MM.1S (cell line): ENCODE results near the gene TTLL5.

Source experiments
- EZH2 ChIP-seq: fragments of 300-600 bp; sonication (generic); optimal IDR thresholded peaks from 2 replicates; pipeline ENCODE3; 2017; ENCODE audit warnings: low read depth, mild to moderate bottlenecking, antibody characterized with exemption, low read length, mixed read lengths
- EZH2phosphoT487 ChIP-seq: fragments of 300-600 bp; sonication (generic); IDR thresholded peaks from 2 replicates; pipeline ENCODE4 v1.6.1; 2018; ENCODE audit warnings: antibody characterized with exemption, low read length
- TF ChIP-seq, protein P1 (sequence below): fragments of 300-600 bp; sonication (generic); IDR thresholded peaks from 2 replicates; pipeline ENCODE4 v1.5.1; 2016; ENCODE audit warnings: antibody characterized with exemption, low read length, mixed read lengths

DNA sequence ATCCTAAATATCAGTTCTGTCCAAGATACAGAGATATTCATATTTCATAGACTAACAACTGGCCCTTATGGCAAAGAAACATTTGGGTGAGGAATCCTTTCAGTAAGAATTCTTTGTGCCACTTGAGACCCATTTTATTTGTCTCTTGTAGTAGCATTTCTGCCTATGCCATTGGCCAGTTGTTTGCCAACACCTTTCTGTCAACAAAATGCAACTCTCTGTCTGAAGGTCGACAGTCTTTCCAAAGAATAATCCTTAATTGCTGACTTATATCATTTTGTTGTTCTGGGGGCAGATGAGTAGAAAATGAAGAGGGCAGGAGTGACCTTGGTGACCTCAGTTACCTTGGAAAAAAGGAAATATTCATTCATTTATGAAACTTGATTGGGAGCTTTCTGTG lies 335.4 kb downstream of the TTLL5 start:
- TF ChIP-seq, protein P1, sequence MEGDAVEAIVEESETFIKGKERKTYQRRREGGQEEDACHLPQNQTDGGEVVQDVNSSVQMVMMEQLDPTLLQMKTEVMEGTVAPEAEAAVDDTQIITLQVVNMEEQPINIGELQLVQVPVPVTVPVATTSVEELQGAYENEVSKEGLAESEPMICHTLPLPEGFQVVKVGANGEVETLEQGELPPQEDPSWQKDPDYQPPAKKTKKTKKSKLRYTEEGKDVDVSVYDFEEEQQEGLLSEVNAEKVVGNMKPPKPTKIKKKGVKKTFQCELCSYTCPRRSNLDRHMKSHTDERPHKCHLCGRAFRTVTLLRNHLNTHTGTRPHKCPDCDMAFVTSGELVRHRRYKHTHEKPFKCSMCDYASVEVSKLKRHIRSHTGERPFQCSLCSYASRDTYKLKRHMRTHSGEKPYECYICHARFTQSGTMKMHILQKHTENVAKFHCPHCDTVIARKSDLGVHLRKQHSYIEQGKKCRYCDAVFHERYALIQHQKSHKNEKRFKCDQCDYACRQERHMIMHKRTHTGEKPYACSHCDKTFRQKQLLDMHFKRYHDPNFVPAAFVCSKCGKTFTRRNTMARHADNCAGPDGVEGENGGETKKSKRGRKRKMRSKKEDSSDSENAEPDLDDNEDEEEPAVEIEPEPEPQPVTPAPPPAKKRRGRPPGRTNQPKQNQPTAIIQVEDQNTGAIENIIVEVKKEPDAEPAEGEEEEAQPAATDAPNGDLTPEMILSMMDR: no peak
- no peak for TF ChIP-seq EZH2
- no peak for TF ChIP-seq EZH2phosphoT487
